Activated CD4-positive, alpha-beta memory T cell treated with anti-CD3 and anti-CD28 coated beads for 36 hours (primary cell): Measurements from ENCODE around the gene CTXN2. TPM values are rescaled to one million over a fixed set of nuclear protein-coding genes. Genes with fewer than 3 reads are reported as not detected.

ENCODE experiments used
- CTCF ChIA-PET: fragments of 350-600 bp; sonication (Branson Sonifier 250); formaldehyde crosslinking; loops from one replicate; lab custom pipeline; 2021; ENCODE audit warnings: antibody characterized with exemption, inconsistent platforms; lab: Charles Lee
- POLR2A ChIA-PET: fragments of 350-600 bp; sonication (Branson Sonifier 250); formaldehyde crosslinking; loops from one replicate; lab custom pipeline; 2021; ENCODE audit warnings: antibody characterized with exemption; lab: Charles Lee
- DNase-seq: peaks from one replicate; pipeline ENCODE4 v3.0.0-alpha.2; 2020
- H3K27ac Mint-ChIP-seq: one replicate; pipeline ENCODE4 v1.8.0; 2021; ENCODE audit warnings: mixed read lengths
- H3K27me3 Mint-ChIP-seq: one replicate; pipeline ENCODE4 v1.8.0; 2021; ENCODE audit warnings: mixed read lengths
- H3K36me3 Mint-ChIP-seq: one replicate; pipeline ENCODE4 v1.8.0; 2021; ENCODE audit warnings: mixed read lengths
- H3K4me1 Mint-ChIP-seq: one replicate; pipeline ENCODE4 v1.8.0; 2021; ENCODE audit warnings: low read depth, mixed read lengths
- H3K4me3 Mint-ChIP-seq: one replicate; pipeline ENCODE4 v1.8.0; 2021; ENCODE audit warnings: mild to moderate bottlenecking, mixed read lengths
- H3K9me3 Mint-ChIP-seq: one replicate; pipeline ENCODE4 v1.8.0; 2021; ENCODE audit warnings: mixed read lengths
- intact Hi-C: fragments of 100-400 bp; cut with micrococcal nuclease; formaldehyde crosslinking; loops from one replicate; pipeline ENCODE4 v1.15.1; 2023
- total RNA-seq, 2 experiments: library from RNA; stranded (reverse); gene quantifications; one replicate each; pipeline ENCODE4 v1.2.3, GENCODE V29; 2021

The CTXN2 gene
- total RNA-seq, result not detected

GRCh38 chr15:48191574-48192225 is at the start of gene CTXN2:
Gene CTXN2, plus strand, starts transcription at chr15:48191665. Its CDS starts 9,636 bp downstream, at chr15:48201301.
- Mint-ChIP-seq H3K27ac (no peak within 1 kb of the TSS), H3K4me1 (peaks cover 4% of the 10 kb centered on the region), H3K9me3 (no peaks in the 10 kb centered on the region), H3K27me3 (peaks cover 37% of the 10 kb centered on the region), H3K36me3 (no peaks in the 10 kb centered on the region), H3K4me3 (no peak within 1 kb of the TSS)
- CTCF ChIA-PET, result no interaction called here
- POLR2A ChIA-PET, result no interaction called here
- intact Hi-C loops, result no loop called here
- DNase-seq, result no peak

DNA sequence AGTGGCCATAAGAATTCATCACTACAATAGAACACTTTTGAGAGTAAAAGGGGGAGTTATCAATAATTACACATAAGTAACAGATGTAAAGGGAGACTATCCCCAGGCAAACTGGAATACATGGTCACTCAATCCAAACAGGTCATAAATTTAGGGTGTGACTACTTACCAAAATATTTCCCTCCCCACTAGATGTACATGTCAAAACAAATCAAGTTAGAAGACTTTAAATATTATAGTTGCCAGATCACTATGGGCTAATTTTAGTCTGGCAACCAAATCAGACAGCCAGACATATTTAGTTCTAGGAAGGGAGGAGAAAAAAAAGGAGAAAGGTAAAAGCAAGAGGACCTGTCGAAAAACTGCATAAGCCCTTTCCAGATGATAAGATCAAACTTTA is 47.6 kb upstream of the CTXN2 start:
- POLR2A ChIA-PET, result no interaction called here
- peaks cover 4% of the 10 kb centered on the region for H3K4me1 Mint-ChIP-seq
- no peak overlapping the region for H3K4me3 Mint-ChIP-seq
- H3K36me3 Mint-ChIP-seq, result peaks cover 5% of the 10 kb centered on the region
- DNase-seq, result no peak
- H3K27ac Mint-ChIP-seq, result no peak overlapping the region
- H3K9me3 Mint-ChIP-seq, result no peaks in the 10 kb centered on the region
- H3K27me3 Mint-ChIP-seq, result no peaks in the 10 kb centered on the region
- CTCF ChIA-PET, result no interaction called here
- intact Hi-C loops, result no loop called here

GRCh38 chr15:48144889-48145288 is 46.6 kb upstream of the CTXN2 start:
- Mint-ChIP-seq H3K27me3 (no peaks in the 10 kb centered on the region), H3K27ac (no peak overlapping the region), H3K9me3 (no peaks in the 10 kb centered on the region), H3K4me1 (peaks cover 4% of the 10 kb centered on the region), H3K36me3 (peaks cover 8% of the 10 kb centered on the region), H3K4me3 (no peak overlapping the region)
- ChIA-PET POLR2A (no interaction called here), CTCF (no interaction called here)
- intact Hi-C loops, result no loop called here
- DNase-seq, result no peak

DNA sequence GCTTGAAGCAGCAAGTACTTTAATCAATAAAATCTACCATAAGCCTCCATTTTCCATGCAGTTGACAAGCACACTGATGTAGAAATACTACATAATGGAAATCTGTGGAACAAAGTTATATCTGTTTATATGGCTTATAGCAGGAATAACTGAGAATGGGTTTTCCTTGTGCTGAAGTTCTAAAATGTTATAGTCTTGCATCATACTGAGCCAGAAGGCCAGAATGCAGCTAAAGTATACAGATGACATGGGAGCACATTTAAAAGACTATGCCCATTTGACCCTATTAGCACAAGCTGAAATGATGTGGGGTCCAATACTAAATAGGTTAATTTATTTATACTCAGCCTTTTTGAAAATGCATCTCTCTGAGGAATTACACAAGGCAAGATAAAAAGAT is 45.5 kb upstream of the CTXN2 start:
- peaks cover 8% of the 10 kb centered on the region for H3K36me3 Mint-ChIP-seq
- no peak overlapping the region for H3K27ac Mint-ChIP-seq
- no peaks in the 10 kb centered on the region for H3K9me3 Mint-ChIP-seq
- DNase-seq, result no peak
- CTCF ChIA-PET, result no interaction called here
- intact Hi-C loops, result no loop called here
- no peaks in the 10 kb centered on the region for H3K27me3 Mint-ChIP-seq
- POLR2A ChIA-PET, result no interaction called here
- no peak overlapping the region for H3K4me3 Mint-ChIP-seq
- H3K4me1 Mint-ChIP-seq, result peaks cover 4% of the 10 kb centered on the region

- Mint-ChIP-seq H3K27me3 (no peaks in the 10 kb centered on the region), H3K4me3 (no peak overlapping the region), H3K27ac (no peak overlapping the region), H3K9me3 (no peaks in the 10 kb centered on the region), H3K4me1 (peaks cover 4% of the 10 kb centered on the region), H3K36me3 (peaks cover 15% of the 10 kb centered on the region)
- intact Hi-C loops, result no loop called here
- ChIA-PET CTCF (no interaction called here), POLR2A (no interaction called here)
- no peak for DNase-seq
These were observed 44.1 kb upstream of the CTXN2 start for GRCh38 chr15:48147358-48147757.

DNA sequence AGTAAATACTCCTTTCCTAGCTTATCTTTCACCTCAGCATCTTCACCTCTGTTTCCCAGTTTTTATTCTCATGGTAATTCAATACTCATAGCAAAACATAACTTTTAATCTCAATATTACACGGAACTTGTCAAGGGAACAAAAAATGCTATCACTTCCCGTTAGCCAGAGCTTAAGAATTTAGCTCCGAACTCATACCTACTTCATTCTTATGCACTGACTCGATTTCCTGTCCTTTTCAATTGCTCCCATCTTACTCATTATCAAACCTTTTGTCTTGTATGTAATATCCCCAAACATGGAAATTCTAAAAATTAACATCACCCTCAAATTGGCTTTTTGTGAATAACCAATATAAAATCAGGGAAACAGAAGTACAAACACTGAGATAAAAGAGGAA is 41.6 kb upstream of the CTXN2 start:
- H3K36me3 Mint-ChIP-seq, result peaks cover 15% of the 10 kb centered on the region
- ChIA-PET CTCF (no interaction called here), POLR2A (no interaction called here)
- no peak overlapping the region for H3K27ac Mint-ChIP-seq
- intact Hi-C loops, result no loop called here
- DNase-seq, result no peak
- H3K9me3 Mint-ChIP-seq, result no peaks in the 10 kb centered on the region
- H3K4me1 Mint-ChIP-seq, result peaks cover 2% of the 10 kb centered on the region
- no peaks in the 10 kb centered on the region for H3K27me3 Mint-ChIP-seq
- no peak overlapping the region for H3K4me3 Mint-ChIP-seq

GRCh38 chr15:48153526-48153925 is 37.9 kb upstream of the CTXN2 start:
- H3K4me3 Mint-ChIP-seq, result no peak overlapping the region
- H3K4me1 Mint-ChIP-seq, result no peaks in the 10 kb centered on the region
- intact Hi-C loops, result no loop called here
- no peak overlapping the region for H3K27ac Mint-ChIP-seq
- H3K27me3 Mint-ChIP-seq, result no peaks in the 10 kb centered on the region
- DNase-seq, result no peak
- CTCF ChIA-PET, result no interaction called here
- POLR2A ChIA-PET, result no interaction called here
- H3K36me3 Mint-ChIP-seq, result peaks cover 15% of the 10 kb centered on the region
- no peaks in the 10 kb centered on the region for H3K9me3 Mint-ChIP-seq

- Mint-ChIP-seq H3K36me3 (peaks cover 10% of the 10 kb centered on the region), H3K4me3 (no peak overlapping the region), H3K9me3 (peaks cover 3% of the 10 kb centered on the region), H3K27me3 (no peaks in the 10 kb centered on the region), H3K4me1 (no peaks in the 10 kb centered on the region), H3K27ac (no peak overlapping the region)
- CTCF ChIA-PET, result no interaction called here
- POLR2A ChIA-PET, result no interaction called here
- intact Hi-C loops, result no loop called here
- no peak for DNase-seq
These were observed 22.8 kb upstream of the CTXN2 start for GRCh38 chr15:48168616-48169015.

DNA sequence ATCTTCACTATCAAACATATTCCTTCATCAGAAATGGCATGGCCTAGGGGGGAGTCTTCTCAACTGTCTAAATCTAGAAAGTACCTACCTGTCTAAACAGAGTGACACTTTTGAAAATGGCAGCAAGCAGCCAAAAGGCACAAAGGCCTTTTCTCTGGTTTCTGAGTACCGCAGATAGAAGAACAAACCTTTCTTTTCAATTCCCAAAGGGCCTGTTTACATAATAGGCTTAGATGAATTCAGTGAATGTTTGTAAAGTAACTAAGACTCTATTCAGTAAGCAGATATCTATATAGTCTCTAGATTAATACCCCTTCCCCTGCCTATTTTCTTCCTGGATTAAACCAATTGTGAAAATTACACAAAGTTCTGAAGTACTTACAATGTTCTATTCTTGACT is 20.5 kb upstream of the CTXN2 start:
- Mint-ChIP-seq H3K4me3 (no peak overlapping the region), H3K27me3 (no peaks in the 10 kb centered on the region), H3K9me3 (peaks cover 3% of the 10 kb centered on the region), H3K4me1 (peaks cover 11% of the 10 kb centered on the region), H3K27ac (no peak overlapping the region), H3K36me3 (peaks cover 15% of the 10 kb centered on the region)
- ChIA-PET POLR2A (no interaction called here), CTCF (no interaction called here)
- intact Hi-C loops, result no loop called here
- no peak for DNase-seq

DNA sequence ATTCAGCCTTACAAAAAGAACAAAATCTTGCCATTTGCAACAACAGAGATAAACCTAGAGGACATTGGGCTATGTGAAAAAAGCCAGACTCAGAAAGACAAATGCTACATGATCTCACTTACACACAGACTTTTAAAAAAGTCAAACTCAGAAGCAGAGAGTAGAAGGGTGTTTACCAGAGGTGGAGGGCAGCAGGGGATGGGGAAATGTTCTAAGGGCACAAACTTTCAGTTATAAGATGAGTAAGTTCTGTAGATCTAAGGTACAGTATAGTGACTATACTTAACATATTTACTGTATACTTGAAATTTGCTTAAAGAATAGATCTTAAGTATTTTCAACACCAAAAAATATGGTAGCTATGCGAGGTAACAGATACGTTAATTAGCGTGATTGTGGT is 16.3 kb upstream of the CTXN2 start:
- Mint-ChIP-seq H3K4me3 (no peak overlapping the region), H3K27me3 (peaks cover 3% of the 10 kb centered on the region), H3K27ac (no peak overlapping the region), H3K36me3 (peaks cover 7% of the 10 kb centered on the region), H3K9me3 (peaks cover 3% of the 10 kb centered on the region), H3K4me1 (peaks cover 22% of the 10 kb centered on the region)
- DNase-seq, result no peak
- CTCF ChIA-PET, result no interaction called here
- POLR2A ChIA-PET, result no interaction called here
- intact Hi-C loops, result no loop called here

DNA sequence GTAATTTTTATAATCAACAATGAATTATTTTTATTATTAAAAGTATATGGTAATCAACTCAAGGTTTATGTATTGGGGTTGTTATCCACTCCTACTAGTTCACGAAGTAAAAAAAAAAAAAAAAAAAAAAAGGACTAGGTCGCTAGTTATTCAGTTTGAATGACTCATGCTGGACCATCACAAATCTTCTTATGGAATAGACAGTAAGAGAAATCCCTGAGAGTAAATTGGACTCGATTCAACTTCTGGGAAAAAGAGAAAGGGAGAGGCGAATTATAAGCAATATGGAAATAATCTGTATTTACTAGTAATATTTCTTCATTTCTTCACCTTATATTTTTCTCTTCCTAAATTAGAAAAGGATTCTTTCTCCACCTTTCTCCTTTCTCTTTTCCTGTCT is 15.4 kb upstream of the CTXN2 start:
- intact Hi-C loops, result loop anchor here (2.0 kb wide), 1 partner anchor 155 kb away; the partner anchor contains the start of gene DUT
- H3K4me3 Mint-ChIP-seq, result no peak overlapping the region
- H3K27me3 Mint-ChIP-seq, result peaks cover 3% of the 10 kb centered on the region
- POLR2A ChIA-PET, result no interaction called here
- CTCF ChIA-PET, result no interaction called here
- no peak for DNase-seq
- peaks cover 7% of the 10 kb centered on the region for H3K36me3 Mint-ChIP-seq
- H3K27ac Mint-ChIP-seq, result no peak overlapping the region
- peaks cover 22% of the 10 kb centered on the region for H3K4me1 Mint-ChIP-seq
- peaks cover 3% of the 10 kb centered on the region for H3K9me3 Mint-ChIP-seq

GRCh38 chr15:48176957-48177356 is 14.5 kb upstream of the CTXN2 start:
- ChIA-PET POLR2A (interaction anchor here (1.0 kb wide), 1 partner anchor 155 kb away, joined by 3 read pairs; no protein-coding TSS in a partner anchor), CTCF (no interaction called here)
- peaks cover 7% of the 10 kb centered on the region for H3K36me3 Mint-ChIP-seq
- peaks cover 3% of the 10 kb centered on the region for H3K9me3 Mint-ChIP-seq
- peaks cover 6% of the 10 kb centered on the region for H3K27me3 Mint-ChIP-seq
- intact Hi-C loops, result loop anchor here (2.0 kb wide), 1 partner anchor 154 kb away; the partner anchor contains the start of gene DUT
- H3K4me1 Mint-ChIP-seq, result peaks cover 22% of the 10 kb centered on the region
- H3K27ac Mint-ChIP-seq, result no peak overlapping the region
- peak overlapping the region; percentile 84 for H3K4me3 Mint-ChIP-seq
- no peak for DNase-seq

DNA sequence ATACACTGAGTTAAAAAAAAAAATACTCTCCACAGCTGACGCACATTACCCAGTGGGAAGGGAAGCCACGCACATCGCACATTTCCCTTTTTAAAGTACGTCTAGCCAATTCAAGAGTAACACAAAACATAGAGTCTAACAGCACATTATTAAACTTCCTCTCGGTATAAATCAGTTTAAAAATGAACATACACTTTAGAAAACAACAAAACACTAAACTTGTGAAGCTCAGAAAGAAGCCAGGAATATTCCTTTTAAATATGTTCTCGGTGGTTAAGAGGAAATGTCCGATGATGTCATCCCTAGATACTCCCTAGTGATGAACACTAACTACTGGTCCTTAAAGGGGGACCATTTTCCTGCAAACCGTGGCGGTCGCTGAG is 14.1 kb upstream of the CTXN2 start:
- peaks cover 3% of the 10 kb centered on the region for H3K9me3 Mint-ChIP-seq

More for the DNA sequence above, 14.1 kb upstream of the CTXN2 start:
- ChIA-PET POLR2A (interaction anchor here (0.7 to 1.0 kb wide), 2 partner anchors 45 to 155 kb away, joined by 3 read pairs; no protein-coding TSS in a partner anchor), CTCF (no interaction called here)
- H3K4me3 Mint-ChIP-seq, result peak overlapping the region; percentile 84
- H3K4me1 Mint-ChIP-seq, result peaks cover 22% of the 10 kb centered on the region
- H3K27me3 Mint-ChIP-seq, result peaks cover 6% of the 10 kb centered on the region
- intact Hi-C loops, result loop anchor here (2.0 kb wide), 1 partner anchor 153 kb away; the partner anchor contains the start of gene DUT
- H3K36me3 Mint-ChIP-seq, result peaks cover 7% of the 10 kb centered on the region
- peak; percentile 12 for DNase-seq
- H3K27ac Mint-ChIP-seq, result peak overlapping the region; percentile 79
